ENCODE results near the gene TNFSF10. TPM values are rescaled to one million over a fixed set of nuclear protein-coding genes. Genes with fewer than 3 reads are reported as not detected.

TNFSF10 gene
- polyA plus RNA-seq, 1 of the 3 experiments (the other 2 are of a cell fraction): 0.10 TPM

GRCh38 chr3:172465281-172465680 lies 57.9 kb downstream of the TNFSF10 start:
- H3K27ac ChIP-seq (ENCODE audit: low read depth in 2 of 2, low read length in 1 of 2): no peak overlapping the region
- H3K9me3 ChIP-seq: no peaks in the 10 kb centered on the region
- no peaks in the 10 kb centered on the region for H3K36me3 ChIP-seq (replicated peaks in 1 of 2; ENCODE audit: control insufficient read depth in 1 of 2, insufficient read depth in 2 of 2, low read length in 1 of 2)
- H2AFZ ChIP-seq (ENCODE audit: low read depth): no peak overlapping the region
- TF ChIP-seq, protein P1, sequence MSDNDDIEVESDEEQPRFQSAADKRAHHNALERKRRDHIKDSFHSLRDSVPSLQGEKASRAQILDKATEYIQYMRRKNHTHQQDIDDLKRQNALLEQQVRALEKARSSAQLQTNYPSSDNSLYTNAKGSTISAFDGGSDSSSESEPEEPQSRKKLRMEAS (IDR thresholded peaks at IDR 0.05; ENCODE audit: low read depth): no peak
- TF ChIP-seq REST (IDR thresholded peaks at IDR 0.05; ENCODE audit: low read depth, low read length): no peak
- no peak for TF ChIP-seq RAD21 (IDR thresholded peaks at IDR 0.05; ENCODE audit: low read length)
- TF ChIP-seq NRF1 (IDR thresholded peaks at IDR 0.05; ENCODE audit: low read depth, low read length): no peak
- TF ChIP-seq SMC3 (IDR thresholded peaks at IDR 0.05; ENCODE audit: low read depth, low read length): no peak
- no peak for TF ChIP-seq RFX5 (IDR thresholded peaks at IDR 0.05; ENCODE audit: low read length)
- no peak for TF ChIP-seq EZH2phosphoT487 (IDR thresholded peaks at IDR 0.05; ENCODE audit: borderline replicate concordance, low read depth)
- no peak for TF ChIP-seq FOSL2 (IDR thresholded peaks at IDR 0.05; ENCODE audit: borderline replicate concordance, low read depth)
- TF ChIP-seq, protein P2, sequence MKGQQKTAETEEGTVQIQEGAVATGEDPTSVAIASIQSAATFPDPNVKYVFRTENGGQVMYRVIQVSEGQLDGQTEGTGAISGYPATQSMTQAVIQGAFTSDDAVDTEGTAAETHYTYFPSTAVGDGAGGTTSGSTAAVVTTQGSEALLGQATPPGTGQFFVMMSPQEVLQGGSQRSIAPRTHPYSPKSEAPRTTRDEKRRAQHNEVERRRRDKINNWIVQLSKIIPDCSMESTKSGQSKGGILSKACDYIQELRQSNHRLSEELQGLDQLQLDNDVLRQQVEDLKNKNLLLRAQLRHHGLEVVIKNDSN (IDR thresholded peaks at IDR 0.05; ENCODE audit: borderline replicate concordance, low read depth): no peak
- no peak for TF ChIP-seq MEF2A (IDR thresholded peaks at IDR 0.05; ENCODE audit: borderline replicate concordance, low read depth)
- no peak for TF ChIP-seq RXRA (IDR thresholded peaks at IDR 0.05; ENCODE audit: borderline replicate concordance, low read depth)
- TF ChIP-seq TEAD4 (IDR thresholded peaks at IDR 0.05; ENCODE audit: borderline replicate concordance, insufficient read depth): no peak
- TF ChIP-seq FOXM1 (IDR thresholded peaks at IDR 0.05; ENCODE audit: low read depth): no peak
- no peak for TF ChIP-seq USF2 (IDR thresholded peaks at IDR 0.05; ENCODE audit: borderline replicate concordance, low read depth, low read length)
- no peak for TF ChIP-seq CHD2 (IDR thresholded peaks at IDR 0.05; ENCODE audit: low read length, partially characterized antibody)
- TF ChIP-seq JUND (IDR thresholded peaks at IDR 0.05): no peak
- no peak for TF ChIP-seq NFIC (IDR thresholded peaks at IDR 0.05; ENCODE audit: borderline replicate concordance)
- no peak for TF ChIP-seq SIN3A (IDR thresholded peaks at IDR 0.05; ENCODE audit: borderline replicate concordance, low read depth, low read length)
- TF ChIP-seq ZBTB33 (IDR thresholded peaks at IDR 0.05; ENCODE audit: borderline replicate concordance, low read depth): no peak
- TF ChIP-seq RCOR1 (IDR thresholded peaks at IDR 0.05; ENCODE audit: low read length): no peak
- POLR2A ChIA-PET: no interaction called here
- H3F3A ChIP-seq (replicated peaks; ENCODE audit: insufficient read depth): no peaks in the 10 kb centered on the region
- H3K4me1 ChIP-seq (ENCODE audit: control insufficient read depth in 1 of 2, insufficient read depth in 2 of 2, low read depth in 1 of 2, low read length in 1 of 2): peaks cover 0 to 2% of the 10 kb centered on the region in 2 experiments; a peak in 1 of 4 replicates
- DNase-seq: no peak
- CTCF ChIA-PET: interaction anchor here (0.9 to 1.3 kb wide), 4 partner anchors 12 to 208 kb away, joined by 3 read pairs; partner anchors contain the start of gene GHSR
- no peak overlapping the region for H3K9ac ChIP-seq
- no peaks in the 10 kb centered on the region for H4K20me1 ChIP-seq (ENCODE audit: insufficient read depth)
- no peak overlapping the region for H3K4me3 ChIP-seq (ENCODE audit: low read depth in 2 of 2, low read length in 1 of 2)
- no peaks in the 10 kb centered on the region for H3K79me2 ChIP-seq (ENCODE audit: insufficient read depth)
- no peaks in the 10 kb centered on the region for H3K9me2 ChIP-seq
- H3K4me2 ChIP-seq: no peak overlapping the region
- no peaks in the 10 kb centered on the region for H3K27me3 ChIP-seq (ENCODE audit: insufficient read depth)
